Panc1 (cell line): ENCODE results near the gene SLC17A7. TPM values are rescaled to one million over a fixed set of nuclear protein-coding genes. Genes with fewer than 3 reads are reported as not detected.
A peak's percentile ranks its signal among the peaks of the same experiment; 100 is the strongest.

Experiments used
- ATAC-seq: fragments of 200-7000 bp; cut with Tn5 transposase; 2 replicates; pipeline ENCODE4 v1.9.1; 2020; ENCODE audit warnings: mild to moderate bottlenecking, moderate library complexity
- BruUV-seq: library from RNA; stranded (reverse); fragments of 400-500 nt; replicated peaks from 2 replicates; lab custom pipeline; 2021; lab: Mats Ljungman, UMichigan
- CTCF ChIA-PET: fragments of 300-600 bp; sonication (Branson Sonifier 250); formaldehyde crosslinking; loops from one replicate; lab custom pipeline; 2022; ENCODE audit warnings: antibody characterized with exemption; lab: Charles Lee
- POLR2A ChIA-PET: fragments of 300-600 bp; sonication (Branson Sonifier 250); formaldehyde crosslinking; loops from one replicate; lab custom pipeline; 2022; ENCODE audit warnings: antibody characterized with exemption; lab: Charles Lee
- DNase-seq: peaks from one replicate; pipeline ENCODE4 v3.0.0-alpha.2; 2010; ENCODE audit warnings: low read depth, low spot score
- H3K27ac ChIP-seq: 2 replicates; pipeline ENCODE4 v1.5.1; 2011; ENCODE audit warnings: mild to moderate bottlenecking, low read length, inconsistent platforms
- H3K27me3 ChIP-seq: fragments of 200-500 bp; sonication (Bioruptor generic); 2 replicates; pipeline ENCODE4 v1.6.0; 2014; ENCODE audit warnings: low read length, inconsistent platforms; ENCODE audit not compliant: control insufficient read depth, insufficient read depth
- H3K36me3 ChIP-seq: fragments of 200-500 bp; sonication (Bioruptor generic); 2 replicates; pipeline ENCODE4 v1.5.1; 2014; ENCODE audit warnings: inconsistent platforms, mild to moderate bottlenecking, low read length, moderate library complexity; ENCODE audit not compliant: control insufficient read depth, insufficient read depth
- H3K4me1 ChIP-seq: 2 replicates; pipeline ENCODE4 v1.5.1; 2011; ENCODE audit warnings: inconsistent platforms, mild to moderate bottlenecking, low read length, moderate library complexity; ENCODE audit not compliant: control insufficient read depth, insufficient read depth
- H3K4me3 ChIP-seq, 2 experiments: 2 replicates each; pipeline ENCODE4 v1.5.1; 2011 to 2012; ENCODE audit warnings: low read depth in 2 of 2, low read length in 2 of 2, mild to moderate bottlenecking in 2 of 2, inconsistent platforms in 1 of 2, moderate library complexity in 1 of 2
- H3K9me3 ChIP-seq: fragments of 200-500 bp; sonication (Bioruptor generic); 2 replicates; pipeline ENCODE4 v1.5.1; 2014; ENCODE audit warnings: low read depth, mild to moderate bottlenecking, inconsistent platforms, low read length, moderate library complexity; ENCODE audit not compliant: control insufficient read depth, insufficient read depth
- POLR2AphosphoS5 ChIP-seq: IDR thresholded peaks from 2 replicates; pipeline ENCODE4 v1.6.1; 2012; ENCODE audit warnings: mild to moderate bottlenecking, low read depth, low read length, moderate library complexity
- SIN3A ChIP-seq: IDR thresholded peaks from 2 replicates; pipeline ENCODE4 v1.6.1; 2012; ENCODE audit warnings: low read depth, mild to moderate bottlenecking, low read length, moderate library complexity, borderline replicate concordance; ENCODE audit not compliant: insufficient read depth
- TCF7L2 ChIP-seq: IDR thresholded peaks from 2 replicates; pipeline ENCODE4 v1.6.1; 2011; ENCODE audit warnings: mild to moderate bottlenecking, low read depth, low read length, inconsistent platforms
- in situ Hi-C: cut with HindIII; loops from 2 replicates; pipeline ENCODE4 v1.10.0; 2016; ENCODE audit warnings: low sequenced_read_pairs, low pct_unique_long_range_greater_than_20kb
- intact Hi-C: fragments of 100-400 bp; cut with micrococcal nuclease; formaldehyde crosslinking; loops from one replicate; pipeline ENCODE4 v1.10.0; 2022; ENCODE audit not compliant: unreplicated experiment
- total RNA-seq: library from RNA; stranded (reverse); gene quantifications from one replicate; pipeline ENCODE4 v1.2.1, GENCODE V29; 2021; ENCODE audit not compliant: unreplicated experiment
- TF ChIP-seq, protein P1 (sequence below), 2 experiments: IDR thresholded peaks; 2 replicates each; pipeline ENCODE4 v1.6.1; 2011 to 2012; ENCODE audit warnings: low read depth in 2 of 2, control low read depth in 1 of 2, low read length in 1 of 2, mild to moderate bottlenecking in 1 of 2, moderate library complexity in 1 of 2; ENCODE audit not compliant: insufficient read depth in 1 of 2
- TF ChIP-seq, protein P2 (sequence below): fragments of 450-650 bp; IDR thresholded peaks from 2 replicates; pipeline ENCODE4 v1.5.1; 2017; ENCODE audit warnings: mild to moderate bottlenecking

The SLC17A7 gene
- total RNA-seq, 1 experiment from 2014 or later: 1.2 TPM

DNA sequence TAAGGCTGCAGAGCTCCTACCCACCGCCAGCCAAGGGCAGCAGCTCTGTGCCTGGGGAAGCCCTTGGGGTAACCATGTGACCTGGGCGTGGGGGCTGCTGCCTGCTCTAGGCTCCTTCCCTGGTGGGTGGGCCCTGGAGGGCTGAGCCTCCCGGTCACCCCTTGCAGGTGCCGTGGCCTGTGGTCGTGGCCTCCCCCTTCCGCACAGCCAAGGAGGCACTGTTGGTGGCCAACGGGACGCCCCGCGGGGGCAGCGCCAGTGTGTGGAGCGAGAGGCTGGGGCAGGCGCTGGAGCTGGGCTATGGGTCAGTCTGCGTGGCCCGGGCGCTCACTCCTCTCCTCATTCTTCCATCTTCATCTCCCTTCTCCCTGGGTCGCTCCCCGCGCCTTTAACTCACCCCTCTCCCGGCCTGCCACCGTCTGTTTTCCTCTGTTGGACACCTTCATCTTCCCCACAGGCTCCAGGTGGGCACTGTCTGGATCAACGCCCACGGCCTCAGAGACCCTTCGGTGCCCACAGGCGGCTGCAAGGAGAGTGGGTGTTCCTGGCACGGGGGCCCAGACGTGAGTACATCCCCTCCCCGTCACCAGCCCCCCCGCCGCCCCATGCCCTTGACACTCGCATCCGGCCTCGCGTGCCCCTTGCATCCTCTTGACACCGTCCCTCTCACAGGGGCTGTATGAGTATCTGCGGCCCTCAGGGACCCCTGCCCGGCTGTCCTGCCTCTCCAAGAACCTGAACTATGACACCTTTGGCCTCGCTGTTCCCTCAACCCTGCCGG lies 22.8 kb upstream of the SLC17A7 start:
- no peaks in the 10 kb centered on the region for H3K27me3 ChIP-seq
- no peak overlapping the region for H3K27ac ChIP-seq
- BruUV-seq: no TSS peak
- CTCF ChIA-PET: no interaction called here
- no peaks in the 10 kb centered on the region for H3K9me3 ChIP-seq
- intact Hi-C loops: no loop called here
- in situ Hi-C loops: no loop called here
- H3K4me3 ChIP-seq: no peak overlapping the region
- ATAC-seq (peak; percentile 37; the same call in 1 of the 2 replicates), DNase-seq (no peak)
- no peaks in the 10 kb centered on the region for H3K4me1 ChIP-seq
- TF ChIP-seq, protein P1, sequence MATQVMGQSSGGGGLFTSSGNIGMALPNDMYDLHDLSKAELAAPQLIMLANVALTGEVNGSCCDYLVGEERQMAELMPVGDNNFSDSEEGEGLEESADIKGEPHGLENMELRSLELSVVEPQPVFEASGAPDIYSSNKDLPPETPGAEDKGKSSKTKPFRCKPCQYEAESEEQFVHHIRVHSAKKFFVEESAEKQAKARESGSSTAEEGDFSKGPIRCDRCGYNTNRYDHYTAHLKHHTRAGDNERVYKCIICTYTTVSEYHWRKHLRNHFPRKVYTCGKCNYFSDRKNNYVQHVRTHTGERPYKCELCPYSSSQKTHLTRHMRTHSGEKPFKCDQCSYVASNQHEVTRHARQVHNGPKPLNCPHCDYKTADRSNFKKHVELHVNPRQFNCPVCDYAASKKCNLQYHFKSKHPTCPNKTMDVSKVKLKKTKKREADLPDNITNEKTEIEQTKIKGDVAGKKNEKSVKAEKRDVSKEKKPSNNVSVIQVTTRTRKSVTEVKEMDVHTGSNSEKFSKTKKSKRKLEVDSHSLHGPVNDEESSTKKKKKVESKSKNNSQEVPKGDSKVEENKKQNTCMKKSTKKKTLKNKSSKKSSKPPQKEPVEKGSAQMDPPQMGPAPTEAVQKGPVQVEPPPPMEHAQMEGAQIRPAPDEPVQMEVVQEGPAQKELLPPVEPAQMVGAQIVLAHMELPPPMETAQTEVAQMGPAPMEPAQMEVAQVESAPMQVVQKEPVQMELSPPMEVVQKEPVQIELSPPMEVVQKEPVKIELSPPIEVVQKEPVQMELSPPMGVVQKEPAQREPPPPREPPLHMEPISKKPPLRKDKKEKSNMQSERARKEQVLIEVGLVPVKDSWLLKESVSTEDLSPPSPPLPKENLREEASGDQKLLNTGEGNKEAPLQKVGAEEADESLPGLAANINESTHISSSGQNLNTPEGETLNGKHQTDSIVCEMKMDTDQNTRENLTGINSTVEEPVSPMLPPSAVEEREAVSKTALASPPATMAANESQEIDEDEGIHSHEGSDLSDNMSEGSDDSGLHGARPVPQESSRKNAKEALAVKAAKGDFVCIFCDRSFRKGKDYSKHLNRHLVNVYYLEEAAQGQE (IDR thresholded peaks at IDR 0.05; ENCODE audit: insufficient read depth in 1 of 2, low read depth in 2 of 2, low read length in 1 of 2): no peak
- no peak for TF ChIP-seq SIN3A
- TF ChIP-seq, protein P2, sequence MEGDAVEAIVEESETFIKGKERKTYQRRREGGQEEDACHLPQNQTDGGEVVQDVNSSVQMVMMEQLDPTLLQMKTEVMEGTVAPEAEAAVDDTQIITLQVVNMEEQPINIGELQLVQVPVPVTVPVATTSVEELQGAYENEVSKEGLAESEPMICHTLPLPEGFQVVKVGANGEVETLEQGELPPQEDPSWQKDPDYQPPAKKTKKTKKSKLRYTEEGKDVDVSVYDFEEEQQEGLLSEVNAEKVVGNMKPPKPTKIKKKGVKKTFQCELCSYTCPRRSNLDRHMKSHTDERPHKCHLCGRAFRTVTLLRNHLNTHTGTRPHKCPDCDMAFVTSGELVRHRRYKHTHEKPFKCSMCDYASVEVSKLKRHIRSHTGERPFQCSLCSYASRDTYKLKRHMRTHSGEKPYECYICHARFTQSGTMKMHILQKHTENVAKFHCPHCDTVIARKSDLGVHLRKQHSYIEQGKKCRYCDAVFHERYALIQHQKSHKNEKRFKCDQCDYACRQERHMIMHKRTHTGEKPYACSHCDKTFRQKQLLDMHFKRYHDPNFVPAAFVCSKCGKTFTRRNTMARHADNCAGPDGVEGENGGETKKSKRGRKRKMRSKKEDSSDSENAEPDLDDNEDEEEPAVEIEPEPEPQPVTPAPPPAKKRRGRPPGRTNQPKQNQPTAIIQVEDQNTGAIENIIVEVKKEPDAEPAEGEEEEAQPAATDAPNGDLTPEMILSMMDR: no peak
- TF ChIP-seq TCF7L2: no peak
- no peak for TF ChIP-seq POLR2AphosphoS5
- POLR2A ChIA-PET: no interaction called here
- no peaks in the 10 kb centered on the region for H3K36me3 ChIP-seq

- CTCF ChIA-PET: no interaction called here
- BruUV-seq: no TSS peak
- Histone ChIP-seq H3K27ac (no peak overlapping the region), H3K27me3 (no peaks in the 10 kb centered on the region), H3K4me1 (no peaks in the 10 kb centered on the region), H3K36me3 (no peaks in the 10 kb centered on the region), H3K9me3 (no peaks in the 10 kb centered on the region), H3K4me3 (no peak overlapping the region)
- intact Hi-C loops: no loop called here
- in situ Hi-C loops: no loop called here
- no peak for ATAC-seq
- no peak for DNase-seq
- TF ChIP-seq POLR2AphosphoS5 (no peak), SIN3A (no peak), TCF7L2 (no peak)
- TF ChIP-seq, protein P1 (IDR thresholded peaks at IDR 0.05; ENCODE audit: insufficient read depth in 1 of 2, low read depth in 2 of 2, low read length in 1 of 2): no peak
- TF ChIP-seq, protein P2: no peak
- POLR2A ChIA-PET: no interaction called here
These were observed 21.2 kb upstream of the SLC17A7 start for GRCh38 chr19:49462492-49462891.
